ENCODE results near the gene HCRT. TPM values are rescaled to one million over a fixed set of nuclear protein-coding genes. Genes with fewer than 3 reads are reported as not detected.

Gene HCRT
- total and polyA plus RNA-seq, 2 of the 4 experiments (the other 2 are of a cell fraction) = not detected

GRCh38 chr17:42203354-42203753 lies 18.1 kb upstream of the HCRT start:
- Histone ChIP-seq H3K56ac (ENCODE audit: extremely low read depth, insufficient read depth, low read length) (no peak overlapping the region), H4K5ac (ENCODE audit: low read depth, low read length) (no peak overlapping the region), H2AFZ (replicated peaks; ENCODE audit: low read length, poor library complexity) (no peak overlapping the region), H2BK20ac (ENCODE audit: low read depth, low read length) (no peak overlapping the region), H2AK5ac (ENCODE audit: low read depth, low read length) (no peak overlapping the region), H3K23ac (ENCODE audit: low read depth, low read length) (no peak overlapping the region), H3K18ac (ENCODE audit: low read depth, low read length) (no peak overlapping the region), H3K27me3 (ENCODE audit: control insufficient read depth, insufficient read depth, low read length) (no peaks in the 10 kb centered on the region), H3K4me3 (ENCODE audit: insufficient read depth, low read depth, low read length) (no peak overlapping the region), H3K9me1 (ENCODE audit: insufficient read depth, low read length) (peaks cover 5% of the 10 kb centered on the region; the same call in 1 of the 2 replicates), H4K91ac (ENCODE audit: insufficient read depth, low read depth, low read length) (no peak overlapping the region), H3K36me3 (ENCODE audit: control insufficient read depth, insufficient read depth, low read length) (peaks cover 55% of the 10 kb centered on the region), H3K9me3 (ENCODE audit: control insufficient read depth, insufficient read depth, low read length) (no peaks in the 10 kb centered on the region), H3K27ac (ENCODE audit: insufficient read depth, low read length) (no peak overlapping the region), H4K20me1 (ENCODE audit: insufficient read depth, low read length) (peaks cover 3% of the 10 kb centered on the region; the same call in 1 of the 2 replicates), H2BK15ac (ENCODE audit: low read depth, low read length) (no peak overlapping the region), H3K79me1 (ENCODE audit: low read depth in 1 of 2, low read length in 2 of 2) (peaks cover 0 to 10% of the 10 kb centered on the region in 2 experiments; a peak in 2 of 4 replicates), H3K4me1 (ENCODE audit: control insufficient read depth, insufficient read depth, low read length) (0 out of 2 replicates have a peak, but pooled peaks cover 1% of the 10 kb centered on the region), H4K8ac (ENCODE audit: low read depth in 2 of 2, low read length in 2 of 2) (no peak overlapping the region), H2AK9ac (replicated peaks; ENCODE audit: low read depth, low read length, poor library complexity) (no peak overlapping the region), H3K4me2 (ENCODE audit: low read depth, low read length) (no peak overlapping the region), H2BK120ac (ENCODE audit: low read depth, low read length) (no peak overlapping the region), H2BK5ac (ENCODE audit: low read depth, low read length, poor library complexity, severe bottlenecking) (no peak overlapping the region), H3K9ac (ENCODE audit: low read depth, low read length) (no peak overlapping the region), H3K4ac (ENCODE audit: low read depth, low read length) (no peak overlapping the region), H3K14ac (replicated peaks; ENCODE audit: low read depth, low read length) (no peak overlapping the region)
- DNase-seq (no peak), ATAC-seq (ENCODE audit: low read depth) (no peak)
- WGBS, 2 experiments (ENCODE audit: extremely low coverage in 2 of 2, insufficient read length in 1 of 2) = no CpG with 5 or more reads among the region's 2 CpGs
- TF ChIP-seq RCOR1 (IDR thresholded peaks at IDR 0.05; ENCODE audit: insufficient replicate concordance, low read length) (no peak), RAD21 (IDR thresholded peaks at IDR 0.05; ENCODE audit: low read length) (no peak), CEBPB (IDR thresholded peaks at IDR 0.05; ENCODE audit: low read depth, low read length) (no peak), MXI1 (IDR thresholded peaks at IDR 0.05; ENCODE audit: borderline replicate concordance, low read depth, low read length) (no peak)
- CTCF ChIA-PET = no interaction called here
- in situ Hi-C loops (cut with MboI; ENCODE audit: low sequenced_read_pairs) (no loop called here), dilution Hi-C loops (cut with HindIII; ENCODE audit: low sequenced_read_pairs, unreplicated experiment) (no loop called here), intact Hi-C loops (cut with micrococcal nuclease) (no loop called here)
- POLR2A ChIA-PET (ENCODE audit: unreplicated experiment) = no interaction called here
- BruUV-seq (replicated peaks) = no TSS peak

All from IMR-90 (cell line).